LNCAP (cell line): ENCODE measurements around the gene TF.

Experiments
- TF ChIP-seq, protein P1 (sequence below): fragments of 450-650 bp; IDR thresholded peaks from 2 replicates; pipeline ENCODE4 v1.5.1; 2017; ENCODE audit warnings: mild to moderate bottlenecking

Gene TF

DNA sequence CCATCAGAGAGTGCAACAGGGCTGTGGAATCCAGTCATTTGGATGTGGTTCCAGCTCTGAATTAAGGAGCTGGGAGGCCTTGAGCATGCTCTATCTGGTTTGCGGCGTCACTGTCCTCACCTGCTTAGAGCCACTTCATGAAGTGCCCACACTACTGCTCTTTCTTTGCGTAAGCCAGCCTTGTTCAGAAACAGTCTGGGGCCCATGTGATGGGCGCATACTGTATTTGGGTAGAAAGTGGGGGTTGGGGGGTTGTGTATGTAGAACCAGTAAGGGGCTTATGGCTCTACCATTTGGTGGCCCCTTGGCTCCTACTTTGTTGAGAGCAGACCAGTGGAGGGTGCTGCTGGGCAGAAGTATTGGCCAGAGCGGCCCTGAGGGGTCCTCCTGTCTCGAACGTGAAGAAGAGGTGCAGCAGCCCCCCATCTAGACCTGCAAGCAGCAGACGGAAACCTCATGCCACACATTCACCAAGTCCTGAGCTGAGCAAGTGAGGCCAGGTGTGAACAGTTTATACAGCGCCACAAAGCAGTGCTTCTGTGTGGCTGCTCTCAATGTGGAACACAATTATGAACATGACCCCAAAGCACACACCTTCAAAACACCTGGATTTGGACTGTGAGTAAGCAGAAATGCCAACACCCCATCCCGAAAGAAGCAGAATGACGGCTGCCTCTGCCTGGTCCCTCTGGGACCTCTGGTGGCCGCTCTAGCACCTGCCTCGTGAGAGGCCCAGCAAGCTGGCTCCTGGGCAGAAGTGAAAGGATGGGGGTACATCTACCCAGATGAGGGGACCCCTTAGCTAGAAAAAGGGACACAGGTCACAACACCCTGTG is 86.0 kb downstream of the TF start:
- TF ChIP-seq, protein P1, sequence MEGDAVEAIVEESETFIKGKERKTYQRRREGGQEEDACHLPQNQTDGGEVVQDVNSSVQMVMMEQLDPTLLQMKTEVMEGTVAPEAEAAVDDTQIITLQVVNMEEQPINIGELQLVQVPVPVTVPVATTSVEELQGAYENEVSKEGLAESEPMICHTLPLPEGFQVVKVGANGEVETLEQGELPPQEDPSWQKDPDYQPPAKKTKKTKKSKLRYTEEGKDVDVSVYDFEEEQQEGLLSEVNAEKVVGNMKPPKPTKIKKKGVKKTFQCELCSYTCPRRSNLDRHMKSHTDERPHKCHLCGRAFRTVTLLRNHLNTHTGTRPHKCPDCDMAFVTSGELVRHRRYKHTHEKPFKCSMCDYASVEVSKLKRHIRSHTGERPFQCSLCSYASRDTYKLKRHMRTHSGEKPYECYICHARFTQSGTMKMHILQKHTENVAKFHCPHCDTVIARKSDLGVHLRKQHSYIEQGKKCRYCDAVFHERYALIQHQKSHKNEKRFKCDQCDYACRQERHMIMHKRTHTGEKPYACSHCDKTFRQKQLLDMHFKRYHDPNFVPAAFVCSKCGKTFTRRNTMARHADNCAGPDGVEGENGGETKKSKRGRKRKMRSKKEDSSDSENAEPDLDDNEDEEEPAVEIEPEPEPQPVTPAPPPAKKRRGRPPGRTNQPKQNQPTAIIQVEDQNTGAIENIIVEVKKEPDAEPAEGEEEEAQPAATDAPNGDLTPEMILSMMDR: no peak

DNA sequence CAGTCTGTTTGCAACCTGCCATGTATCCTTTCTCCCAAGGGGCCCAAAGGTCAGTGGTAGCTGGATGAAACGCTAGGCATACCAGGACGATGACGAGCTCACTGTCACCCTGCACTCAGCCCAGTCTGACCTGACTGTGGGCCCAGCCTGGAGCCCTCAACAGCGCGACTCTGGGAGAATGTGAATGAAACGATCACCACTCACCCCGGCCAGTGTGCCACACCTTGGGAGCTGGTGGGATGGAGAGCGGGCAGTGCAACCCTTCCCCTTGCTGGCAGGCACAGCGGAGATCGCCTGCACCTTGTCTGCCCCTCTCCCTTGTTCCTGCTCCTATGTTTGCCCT is 86.6 kb downstream of the TF start:
- TF ChIP-seq, protein P1: no peak

DNA sequence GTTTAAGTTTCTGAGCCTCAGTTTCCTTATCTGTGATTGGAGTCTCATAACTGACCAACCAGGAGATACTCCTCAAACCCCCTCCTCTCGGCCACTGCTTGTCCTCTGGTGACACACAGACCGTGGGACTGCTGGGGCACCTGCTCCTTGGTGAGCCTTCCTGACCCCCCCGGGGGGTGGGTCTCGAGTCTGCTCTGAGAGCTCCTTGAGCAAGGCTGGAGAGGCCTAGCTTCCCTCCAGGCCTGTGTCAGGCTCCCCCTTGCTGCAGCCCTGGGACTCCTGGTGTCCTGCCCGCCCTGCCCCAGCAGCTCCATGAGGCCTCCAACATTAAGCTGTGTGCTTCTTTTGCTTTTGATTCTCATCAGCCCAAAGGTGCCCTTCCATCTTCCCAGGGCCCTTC is 87.1 kb downstream of the TF start:
- TF ChIP-seq, protein P1: no peak

DNA sequence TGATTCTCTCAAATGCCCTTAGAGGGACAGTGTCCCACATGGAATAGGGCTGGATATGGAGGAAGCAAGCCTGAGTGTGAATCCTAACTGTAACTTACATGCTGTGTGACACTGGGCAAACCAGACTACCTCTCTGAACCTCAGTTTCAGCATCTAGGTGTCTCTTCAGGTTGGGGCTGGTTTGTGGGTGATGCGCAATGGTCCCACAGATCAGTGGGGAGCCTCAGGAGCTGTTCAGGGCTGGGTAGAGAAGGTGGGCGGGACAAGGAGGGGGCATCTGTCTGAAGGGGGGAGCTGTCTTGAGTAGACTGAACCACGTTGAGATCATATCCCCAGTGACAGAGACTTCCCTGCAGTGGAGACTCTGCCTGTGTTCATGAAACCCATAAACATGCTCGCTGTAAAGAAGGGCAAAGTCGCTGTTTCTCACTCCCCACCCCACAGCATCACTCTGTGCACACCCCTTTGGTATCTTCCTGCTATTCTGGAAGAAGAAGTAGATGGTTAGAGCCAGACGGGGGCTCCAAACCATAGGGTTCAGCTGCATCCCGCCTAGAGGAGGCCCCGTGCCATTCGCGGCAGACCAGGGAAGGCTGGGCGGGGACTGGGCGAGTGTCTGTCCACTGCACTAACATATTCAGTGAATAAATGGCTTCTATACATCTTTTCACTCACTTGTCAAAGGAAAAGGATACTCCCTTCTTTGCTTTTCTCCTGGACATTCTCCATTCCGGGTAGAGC is 87.9 kb downstream of the TF start:
- TF ChIP-seq, protein P1: no peak

DNA sequence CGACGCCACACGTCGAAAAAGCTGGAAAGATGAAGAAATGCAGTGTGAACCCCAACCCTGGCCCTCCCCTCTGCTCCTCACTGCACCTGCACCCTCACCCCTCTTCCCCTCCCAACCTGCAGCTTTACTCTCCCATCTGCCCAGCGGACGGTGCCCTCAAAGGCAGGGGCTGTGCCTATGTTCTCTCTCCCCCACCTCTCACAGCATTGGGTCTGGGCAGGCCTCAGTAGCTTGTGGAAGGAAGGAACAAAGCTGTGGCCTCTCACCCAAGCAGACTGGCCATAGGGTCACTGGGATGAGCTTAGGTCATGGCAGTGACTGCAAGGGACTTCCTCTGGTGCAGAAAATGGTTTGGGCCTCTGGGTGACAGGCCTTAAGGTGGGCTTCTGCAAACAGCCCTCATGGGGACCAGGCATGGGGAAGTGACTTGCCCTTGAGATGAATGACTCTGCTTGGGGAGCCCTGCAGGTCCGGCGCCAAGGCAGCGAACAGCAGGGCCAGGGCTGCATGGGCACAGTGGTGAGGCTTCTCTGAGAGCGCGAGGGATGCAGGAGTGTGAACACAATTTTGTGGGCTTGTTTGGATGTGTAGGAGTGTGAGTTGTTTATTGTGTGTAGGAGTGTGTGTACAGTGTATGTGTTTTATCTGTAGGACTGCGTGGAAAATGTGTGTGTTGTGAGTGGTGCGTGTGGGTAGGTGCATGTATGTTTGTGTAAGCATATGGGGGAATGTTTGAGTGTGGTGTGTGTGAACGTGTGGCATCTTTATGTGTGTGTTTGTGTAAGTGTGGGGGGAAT is 88.6 kb downstream of the TF start:
- TF ChIP-seq, protein P1: no peak

DNA sequence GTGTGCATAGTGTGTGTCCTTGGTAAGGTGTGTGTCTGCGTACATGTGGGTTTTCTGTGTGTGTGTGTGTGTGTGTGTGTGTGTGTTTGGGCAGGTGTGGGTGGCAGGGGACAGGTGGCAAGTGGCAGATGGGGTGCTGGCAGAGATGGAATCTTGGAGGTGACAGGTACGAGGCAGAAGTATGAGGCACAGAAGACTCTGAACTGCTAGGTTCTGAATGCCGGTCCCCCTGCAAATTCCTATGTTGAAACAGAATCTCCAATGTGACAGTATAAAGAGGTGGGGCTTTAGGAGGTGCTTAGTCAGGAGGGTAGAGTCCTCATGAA is 89.2 kb downstream of the TF start:
- TF ChIP-seq, protein P1: no peak

DNA sequence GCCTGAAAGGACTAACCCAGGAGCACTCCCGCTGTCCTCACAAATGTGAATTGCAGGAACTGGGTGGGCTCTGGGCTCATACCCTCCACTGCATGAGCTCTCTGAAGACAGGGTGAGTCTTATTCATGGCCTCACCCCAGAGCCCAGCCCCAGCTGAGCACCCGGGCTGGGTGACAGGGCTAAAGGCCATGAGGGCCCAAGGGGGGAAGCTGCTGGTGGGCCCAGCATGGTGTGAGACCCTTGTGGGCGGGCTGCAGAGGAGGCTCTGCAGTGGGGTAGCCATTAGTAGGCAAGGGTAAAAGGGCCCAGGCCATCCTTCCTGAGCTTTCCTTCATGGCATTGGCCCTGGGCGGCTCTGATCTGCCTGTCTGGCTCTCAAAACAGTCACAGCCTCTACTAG is 89.8 kb downstream of the TF start:
- TF ChIP-seq, protein P1: no peak
